HepG2 (cell line): ENCODE measurements around the gene CPNE2. TPM values are rescaled to one million over a fixed set of nuclear protein-coding genes. Genes with fewer than 3 reads are reported as not detected.

Experiments used
- BRF2 ChIP-seq: sonication (generic); formaldehyde crosslinking; IDR thresholded peaks from 2 replicates; pipeline ENCODE4 v1.8.1; 2022; ENCODE audit warnings: mild to moderate bottlenecking, missing genetic modification reagents
- CHD2 ChIP-seq: IDR thresholded peaks from 2 replicates; pipeline ENCODE4 v1.6.1; 2011; ENCODE audit warnings: low read depth, low read length, improper control_type of control experiment
- CREB3 ChIP-seq: sonication (generic); formaldehyde crosslinking; IDR thresholded peaks from 2 replicates; pipeline ENCODE4 v1.5.0; 2020; ENCODE audit warnings: missing genetic modification reagents
- GLI4 ChIP-seq: sonication (generic); formaldehyde crosslinking; IDR thresholded peaks from 2 replicates; pipeline ENCODE4 v1.5.1; 2020; ENCODE audit warnings: missing genetic modification reagents, mild to moderate bottlenecking, moderate library complexity, borderline replicate concordance
- HCFC1 ChIP-seq: fragments of 150-350 bp; IDR thresholded peaks from 2 replicates; pipeline ENCODE4 v1.6.1; 2014; ENCODE audit warnings: low read depth, low read length
- HOXA5 ChIP-seq: sonication (generic); formaldehyde crosslinking; IDR thresholded peaks from 2 replicates; pipeline ENCODE4 v1.4.0; 2020; ENCODE audit warnings: missing genetic modification reagents
- NR3C1 ChIP-seq: sonication (generic); formaldehyde crosslinking; IDR thresholded peaks from 2 replicates; pipeline ENCODE4 v1.4.0; 2020; ENCODE audit warnings: missing genetic modification reagents
- REPIN1 ChIP-seq: sonication (generic); formaldehyde crosslinking; IDR thresholded peaks from 2 replicates; pipeline ENCODE4 v1.8.0; 2022; ENCODE audit warnings: missing genetic modification reagents, low read depth, mild to moderate bottlenecking, borderline replicate concordance
- SKIL ChIP-seq: sonication (generic); formaldehyde crosslinking; IDR thresholded peaks from 2 replicates; pipeline ENCODE4 v1.8.0; 2022; ENCODE audit warnings: missing genetic modification reagents, mild to moderate bottlenecking, moderate library complexity, borderline replicate concordance
- SOX5 ChIP-seq: IDR thresholded peaks from 2 replicates; pipeline ENCODE4 v1.6.1; 2016; ENCODE audit warnings: borderline replicate concordance
- SOX6 ChIP-seq, 2 experiments: fragments of 450-650 bp in 1 of 2; sonication (generic) in 1 of 2; formaldehyde crosslinking in 1 of 2; IDR thresholded peaks; 2 replicates each; pipeline versions ENCODE4 v1.4.0 to v1.6.1; 2017 to 2020; ENCODE audit warnings: antibody characterized with exemption in 1 of 2, mild to moderate bottlenecking in 1 of 2, missing genetic modification reagents in 1 of 2
- SPEN ChIP-seq: sonication (generic); formaldehyde crosslinking; IDR thresholded peaks from 2 replicates; pipeline ENCODE4 v1.5.1; 2020; ENCODE audit warnings: low read depth, mild to moderate bottlenecking, missing genetic modification reagents
- TRAFD1 ChIP-seq: sonication (generic); formaldehyde crosslinking; IDR thresholded peaks from 2 replicates; pipeline ENCODE4 v1.5.1; 2020; ENCODE audit warnings: missing genetic modification reagents, mild to moderate bottlenecking, borderline replicate concordance
- TRIM24 ChIP-seq: sonication (generic); formaldehyde crosslinking; IDR thresholded peaks from 2 replicates; pipeline ENCODE4 v1.8.0; 2022; ENCODE audit warnings: mild to moderate bottlenecking, missing genetic modification reagents
- ZBTB2 ChIP-seq: sonication (generic); formaldehyde crosslinking; IDR thresholded peaks from 2 replicates; pipeline ENCODE4 v1.8.0; 2022; ENCODE audit warnings: low read depth, missing genetic modification reagents
- ZNF17 ChIP-seq: sonication (generic); formaldehyde crosslinking; IDR thresholded peaks from 2 replicates; pipeline ENCODE4 v1.5.0; 2020; ENCODE audit warnings: mild to moderate bottlenecking, missing genetic modification reagents
- ZNF350 ChIP-seq: sonication (generic); formaldehyde crosslinking; IDR thresholded peaks from 2 replicates; pipeline ENCODE4 v1.4.0; 2020; ENCODE audit warnings: mild to moderate bottlenecking, low read depth, missing genetic modification reagents, borderline replicate concordance
- ZNF558 ChIP-seq: sonication (generic); formaldehyde crosslinking; IDR thresholded peaks from 2 replicates; pipeline ENCODE4 v1.9.0; 2022; ENCODE audit warnings: mild to moderate bottlenecking, missing genetic modification reagents, borderline replicate concordance
- ZNF709 ChIP-seq: sonication (generic); formaldehyde crosslinking; IDR thresholded peaks from 2 replicates; pipeline ENCODE4 v1.5.0; 2020; ENCODE audit warnings: mild to moderate bottlenecking, missing genetic modification reagents
- ZNF850 ChIP-seq: sonication (generic); formaldehyde crosslinking; conservative IDR thresholded peaks from 2 replicates; pipeline ENCODE4 v1.9.0; 2021; ENCODE audit warnings: mild to moderate bottlenecking, missing genetic modification reagents
- polyA plus RNA-seq, 8 experiments: library from polyadenylated mRNA; depleted of rRNA in 3 of 8; stranded (reverse) in 7 of 8; unstranded in 1 of 8; fragments of >200 nt; fragmentation: Illumina TruSeq in 4 of 8; extraction: Trizol in 4 of 8; gene quantifications; 2 replicates each; pipeline versions ENCODE4 v1.2.1 to v1.2.3, GENCODE V29; 2011 to 2016; ENCODE audit warnings: low read depth in 4 of 8, missing spikeins in 1 of 8, mixed read lengths in 1 of 8; ENCODE audit not compliant: insufficient read depth in 1 of 8
- total RNA-seq, 5 experiments: library from RNA; depleted of rRNA; stranded (reverse); fragments of >200 nt; fragmentation: Illumina TruSeq; extraction: Trizol; gene quantifications; 2 replicates each; pipeline ENCODE4 v1.2.3, GENCODE V29; 2016; ENCODE audit warnings: low read depth in 1 of 5

The CPNE2 gene
- total and polyA plus RNA-seq, 2 of the 13 experiments (the other 11 are each of a cell fraction or from before 2014, with no cell fraction given), result 10.6 to 23.3 TPM

GRCh38 chr16:57091200-57091974, 996 bp upstream of the CPNE2 start (continued):
- TF ChIP-seq GLI4, result no peak
- TF ChIP-seq CHD2, result no peak
- no peak for TF ChIP-seq SPEN (CRISPR knock-in tag)
- no peak for TF ChIP-seq BRF2 (CRISPR knock-in tag)
- no peak for TF ChIP-seq SKIL (CRISPR knock-in tag)
- no peak for TF ChIP-seq ZNF17 (CRISPR knock-in tag)
- 0 out of 2 replicates have a peak, but pooled peaks have one; percentile 53 for TF ChIP-seq REPIN1 (CRISPR knock-in tag)
- TF ChIP-seq SOX6 (IDR thresholded peaks at IDR 0.05), result no peak
- no peak for TF ChIP-seq SOX6 (CRISPR knock-in tag; IDR thresholded peaks at IDR 0.05)
- no peak for TF ChIP-seq SOX5
- no peak for TF ChIP-seq CREB3 (CRISPR knock-in tag)
- TF ChIP-seq ZNF850 (CRISPR knock-in tag), result no peak
- TF ChIP-seq TRIM24, result no peak
- no peak for TF ChIP-seq TRAFD1 (CRISPR knock-in tag)
- no peak for TF ChIP-seq ZBTB2 (CRISPR knock-in tag)
- TF ChIP-seq HOXA5 (CRISPR knock-in tag), result no peak
- 0 out of 2 replicates have a peak, but pooled peaks have one; percentile 16 for TF ChIP-seq ZNF709
- TF ChIP-seq HCFC1, result no peak
- TF ChIP-seq ZNF558, result no peak
- TF ChIP-seq NR3C1 (CRISPR knock-in tag), result no peak
- TF ChIP-seq ZNF350 (CRISPR knock-in tag), result no peak
